ENCODE measurements around the gene TSPYL4. TPM values are rescaled to one million over a fixed set of nuclear protein-coding genes. Genes with fewer than 3 reads are reported as not detected.

Gene TSPYL4
- total RNA-seq, 2 donors from 2014 or later = 29.2 to 34.5 TPM

GRCh38 chr6:116205281-116205680, 48.6 kb downstream of the TSPYL4 start:
- no peaks in the 10 kb centered on the region for H3K27me3 ChIP-seq
- H3K27ac ChIP-seq = no peak overlapping the region
- TF ChIP-seq CTCF (IDR thresholded peaks at IDR 0.05) = no peak
- DNase-seq (ENCODE audit: low spot score) = no peak
- no peaks in the 10 kb centered on the region for H3K36me3 ChIP-seq
- H3K4me1 ChIP-seq = peaks cover 0 to 3% of the 10 kb centered on the region in 2 donors
- no peaks in the 10 kb centered on the region for H3K9me3 ChIP-seq
- H3K4me3 ChIP-seq = no peak overlapping the region

- Histone ChIP-seq H3K36me3 (no peaks in the 10 kb centered on the region), H3K27me3 (no peaks in the 10 kb centered on the region), H3K9me3 (no peaks in the 10 kb centered on the region), H3K4me1 (peaks cover 0 to 3% of the 10 kb centered on the region in 2 donors), H3K27ac (no peak overlapping the region), H3K4me3 (no peak overlapping the region)
- DNase-seq (ENCODE audit: low spot score) = no peak
- no peak for TF ChIP-seq CTCF (IDR thresholded peaks at IDR 0.05)
Measured at GRCh38 chr6:116201538-116201937, 52.3 kb downstream of the TSPYL4 start.

- no peaks in the 10 kb centered on the region for H3K9me3 ChIP-seq
- TF ChIP-seq CTCF (IDR thresholded peaks at IDR 0.05) = no peak
- DNase-seq (ENCODE audit: low spot score) = no peak
- H3K27ac ChIP-seq = no peak overlapping the region
- H3K36me3 ChIP-seq = no peaks in the 10 kb centered on the region
- H3K27me3 ChIP-seq = no peaks in the 10 kb centered on the region
- H3K4me3 ChIP-seq = no peak overlapping the region
- no peaks in the 10 kb centered on the region for H3K4me1 ChIP-seq
Measured at GRCh38 chr6:116200619-116201249, 53.1 kb downstream of the TSPYL4 start.

Other genes starting within 250 kb of the TSPYL4 start
- gene FRK, start 193.2 kb downstream of the TSPYL4 start, total RNA-seq = 1 to 10 TPM; 2.7 to 6.3 TPM
- 10 to 100 TPM; 11.2 to 22.6 TPM for gene NT5DC1, start 153.2 kb downstream of the TSPYL4 start, total RNA-seq
- gene COL10A1, start 127.9 kb downstream of the TSPYL4 start, total RNA-seq = not detected
- 10 to 100 TPM; 79.3 to 87.5 TPM for gene TSPYL1, start 25.9 kb upstream of the TSPYL4 start, total RNA-seq
- gene DSE, start 116.9 kb upstream of the TSPYL4 start, total RNA-seq = 10 to 100 TPM; 19.4 to 31.7 TPM
- gene CALHM6, start 207.3 kb upstream of the TSPYL4 start, total RNA-seq = 1 to 10 TPM; 2.3 to 3.1 TPM

Measured in right atrium auricular region (tissue), 2 donors.